NCI-H510A (cell line): Measurements from ENCODE around the gene GALT.

ENCODE experiments used
- DNase-seq: peaks from one replicate; lab custom pipeline; 2025; lab: John Stamatoyannopoulos, UW

Gene GALT

GRCh38 chr9:34651876-34652601, 5.6 kb downstream of the GALT start, which contains the start of gene IL11RA:
IL11RA (plus strand) TSS chr9:34652185; CDS start chr9:34655218, 3,033 bp downstream.
- DNase-seq = peak; percentile 58

GRCh38 chr9:34652602-34653000, 6.1 kb downstream of the GALT start:
- no peak for DNase-seq

GRCh38 chr9:34653151-34654072, 6.9 kb downstream of the GALT start:
- DNase-seq = no peak

- DNase-seq = no peak
Observed at GRCh38 chr9:34654323-34655051, 8.0 kb downstream of the GALT start.

- DNase-seq = no peak
Observed at GRCh38 chr9:34655394-34655793, 8.9 kb downstream of the GALT start.

GRCh38 chr9:34656992-34657391, 10.5 kb downstream of the GALT start:
- no peak for DNase-seq

GRCh38 chr9:34658461-34658860, 12.0 kb downstream of the GALT start:
- DNase-seq = no peak

GRCh38 chr9:34659592-34660253, 13.2 kb downstream of the GALT start:
- no peak for DNase-seq

GRCh38 chr9:34662526-34663302, 16.2 kb downstream of the GALT start, which contains the start of gene CCL27:
CCL27 (minus strand) TSS chr9:34662657; CDS start chr9:34662633, 24 bp downstream.
- DNase-seq = no peak

GRCh38 chr9:34663303-34663605, 16.8 kb downstream of the GALT start:
- no peak for DNase-seq

GRCh38 chr9:34664281-34665066, 18.0 kb downstream of the GALT start:
- no peak for DNase-seq

- DNase-seq = no peak
Observed at GRCh38 chr9:34665067-34665380, 18.5 kb downstream of the GALT start.

- peak; percentile 90 for DNase-seq
Observed at GRCh38 chr9:34665381-34666250, 19.1 kb downstream of the GALT start.

GRCh38 chr9:34669809-34670562, 23.5 kb downstream of the GALT start:
- no peak for DNase-seq

GRCh38 chr9:34671307-34671706, 24.8 kb downstream of the GALT start:
- DNase-seq = no peak

- DNase-seq = no peak
Observed at GRCh38 chr9:34674440-34674839, 28.0 kb downstream of the GALT start.

- no peak for DNase-seq
Observed at GRCh38 chr9:34675048-34675714, 28.7 kb downstream of the GALT start.

GRCh38 chr9:34675869-34676268, 29.4 kb downstream of the GALT start:
- no peak for DNase-seq
